WTC11 (cell line): Measurements from ENCODE around the gene IL17RD. TPM values are rescaled to one million over a fixed set of nuclear protein-coding genes. Genes with fewer than 3 reads are reported as not detected.

Source experiments
- ATAC-seq: fragments of 200-7000 bp; cut with Tn5 transposase; 2 replicates; pipeline ENCODE4 v1.10.0; 2021; ENCODE audit warnings: mild to moderate bottlenecking, moderate library complexity
- CTCF ChIA-PET: fragments of 300-600 bp; sonication (Branson Sonifier 250); formaldehyde crosslinking; loops from one replicate; lab custom pipeline; 2021; ENCODE audit warnings: antibody characterized with exemption; lab: Charles Lee
- POLR2A ChIA-PET: fragments of 350-600 bp; sonication (Branson Sonifier 250); formaldehyde crosslinking; loops from one replicate; lab custom pipeline; 2021; ENCODE audit warnings: antibody characterized with exemption; lab: Charles Lee
- DNase-seq: peaks from one replicate; pipeline ENCODE4 v3.0.0; 2021; ENCODE audit warnings: low spot score
- H3K27ac Mint-ChIP-seq: 2 replicates; pipeline ENCODE4 v1.8.0; 2021; ENCODE audit warnings: mixed read lengths
- H3K27me3 Mint-ChIP-seq: 2 replicates; pipeline ENCODE4 v1.8.0; 2021; ENCODE audit warnings: low read depth, mild to moderate bottlenecking, moderate library complexity, mixed read lengths
- H3K36me3 Mint-ChIP-seq: 2 replicates; pipeline ENCODE4 v1.8.0; 2021; ENCODE audit warnings: mixed read lengths
- H3K4me1 Mint-ChIP-seq: 2 replicates; pipeline ENCODE4 v1.8.0; 2022; ENCODE audit warnings: mixed read lengths
- H3K4me3 Mint-ChIP-seq: 2 replicates; pipeline ENCODE4 v1.8.0; 2021; ENCODE audit warnings: mild to moderate bottlenecking, moderate library complexity, mixed read lengths
- H3K9me3 Mint-ChIP-seq: 2 replicates; pipeline ENCODE4 v1.8.0; 2021; ENCODE audit warnings: mixed read lengths
- CBFB ChIP-seq: sonication (generic); formaldehyde crosslinking; IDR thresholded peaks from 2 replicates; pipeline ENCODE4 v1.8.1; 2022; ENCODE audit warnings: mild to moderate bottlenecking, low read depth, missing genetic modification reagents
- GABPB1 ChIP-seq: sonication (generic); formaldehyde crosslinking; IDR thresholded peaks from 2 replicates; pipeline ENCODE4 v1.8.1; 2023; ENCODE audit warnings: mild to moderate bottlenecking, missing genetic modification reagents
- JUN ChIP-seq: sonication (generic); formaldehyde crosslinking; IDR thresholded peaks from 2 replicates; pipeline ENCODE4 v1.8.0; 2023; ENCODE audit warnings: mild to moderate bottlenecking, missing genetic modification reagents
- MYBL2 ChIP-seq: sonication (generic); formaldehyde crosslinking; IDR thresholded peaks from 2 replicates; pipeline ENCODE4 v1.8.1; 2023; ENCODE audit warnings: mild to moderate bottlenecking, moderate library complexity, missing genetic modification reagents
- NFE2L1 ChIP-seq: sonication (generic); formaldehyde crosslinking; IDR thresholded peaks from 2 replicates; pipeline ENCODE4 v1.8.1; 2023; ENCODE audit warnings: missing genetic modification reagents
- NFYB ChIP-seq: sonication (generic); formaldehyde crosslinking; conservative IDR thresholded peaks from 2 replicates; pipeline ENCODE4 v1.8.0; 2022; ENCODE audit warnings: low read depth, missing genetic modification reagents
- NR1H2 ChIP-seq: sonication (generic); formaldehyde crosslinking; IDR thresholded peaks from 2 replicates; pipeline ENCODE4 v1.9.0; 2021; ENCODE audit warnings: mild to moderate bottlenecking, moderate library complexity, missing genetic modification reagents
- RORB ChIP-seq: fragments of 250-450 bp; sonication (Bioruptor Pico); IDR thresholded peaks from 2 replicates; pipeline ENCODE4 v1.9.0; 2021; ENCODE audit warnings: mild to moderate bottlenecking
- SP1 ChIP-seq: sonication (generic); formaldehyde crosslinking; conservative IDR thresholded peaks from 2 replicates; pipeline ENCODE4 v1.8.1; 2022; ENCODE audit warnings: missing genetic modification reagents
- TEAD1 ChIP-seq: sonication (generic); formaldehyde crosslinking; IDR thresholded peaks from 2 replicates; pipeline ENCODE4 v1.8.0; 2022; ENCODE audit warnings: mild to moderate bottlenecking, missing genetic modification reagents
- ZBTB21 ChIP-seq: sonication (generic); formaldehyde crosslinking; IDR thresholded peaks from 2 replicates; pipeline ENCODE4 v1.8.1; 2023; ENCODE audit warnings: mild to moderate bottlenecking, missing genetic modification reagents, borderline replicate concordance
- ZNF121 ChIP-seq: sonication (generic); formaldehyde crosslinking; IDR thresholded peaks from 2 replicates; pipeline ENCODE4 v1.8.0; 2023; ENCODE audit warnings: missing genetic modification reagents
- ZNF263 ChIP-seq: sonication (generic); formaldehyde crosslinking; IDR thresholded peaks from 2 replicates; pipeline ENCODE4 v1.8.1; 2022; ENCODE audit warnings: low read depth, mild to moderate bottlenecking, moderate library complexity, missing genetic modification reagents
- ZNF396 ChIP-seq: fragments of 250-450 bp; sonication (Bioruptor Pico); IDR thresholded peaks from 2 replicates; pipeline ENCODE4 v1.8.0; 2021; ENCODE audit warnings: mild to moderate bottlenecking, moderate library complexity, borderline replicate concordance
- total RNA-seq: library from RNA; stranded (reverse); gene quantifications from 3 replicates; pipeline ENCODE4 v1.2.3, GENCODE V29; 2021
- TF ChIP-seq, protein P1 (sequence below): fragments of 250-450 bp; sonication (Bioruptor Pico); IDR thresholded peaks from 2 replicates; pipeline ENCODE4 v1.8.0; 2021; ENCODE audit warnings: mild to moderate bottlenecking
- TF ChIP-seq, protein P2 (sequence below): sonication (generic); formaldehyde crosslinking; IDR thresholded peaks from 2 replicates; pipeline ENCODE4 v1.8.0; 2023; ENCODE audit warnings: missing genetic modification reagents, mild to moderate bottlenecking, borderline replicate concordance
- TF ChIP-seq, protein P3 (sequence below): sonication (generic); formaldehyde crosslinking; IDR thresholded peaks from 2 replicates; pipeline ENCODE4 v1.8.0; 2023; ENCODE audit warnings: missing genetic modification reagents

IL17RD gene
- total RNA-seq, 1 experiment from 2014 or later, result 72.9 TPM

DNA sequence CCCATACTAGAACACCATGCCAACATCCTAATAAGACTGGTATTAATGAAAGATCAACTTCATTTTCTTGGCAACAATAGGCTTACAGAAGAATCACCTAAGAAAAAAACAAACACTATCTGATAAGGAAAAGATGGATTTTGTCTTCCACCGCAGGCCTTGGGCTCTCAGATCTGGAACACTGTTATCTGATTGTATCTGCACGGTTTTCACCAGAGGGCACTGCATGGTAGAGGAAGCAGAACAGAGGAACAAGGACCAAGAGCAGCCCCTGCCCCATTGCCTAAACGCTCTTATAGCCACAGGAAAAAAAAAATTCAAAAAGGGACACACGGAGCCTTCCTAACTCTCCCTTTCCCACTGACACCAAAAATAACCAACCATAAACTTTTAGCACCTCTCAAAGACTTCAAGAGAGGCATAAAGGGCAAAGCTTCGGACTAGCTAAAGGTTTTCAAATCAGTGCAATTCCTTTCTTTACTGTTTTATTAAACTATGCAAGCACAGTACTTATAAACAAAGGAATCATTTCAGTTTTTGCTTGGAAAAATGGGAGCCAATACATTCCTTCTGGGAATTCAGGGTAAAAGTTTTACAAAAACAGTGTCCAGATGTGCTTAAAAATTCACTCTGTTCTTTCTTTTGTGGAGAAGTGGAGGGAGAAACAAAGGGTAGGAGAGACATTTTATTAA lies 23.3 kb downstream of the IL17RD start:
- DNase-seq, result no peak
- Mint-ChIP-seq H3K9me3 (no peaks in the 10 kb centered on the region), H3K27me3 (no peaks in the 10 kb centered on the region), H3K4me3 (peak overlapping the region; percentile 27)
- no peak for TF ChIP-seq GABPB1 (CRISPR knock-in tag)
- TF ChIP-seq, protein P1, sequence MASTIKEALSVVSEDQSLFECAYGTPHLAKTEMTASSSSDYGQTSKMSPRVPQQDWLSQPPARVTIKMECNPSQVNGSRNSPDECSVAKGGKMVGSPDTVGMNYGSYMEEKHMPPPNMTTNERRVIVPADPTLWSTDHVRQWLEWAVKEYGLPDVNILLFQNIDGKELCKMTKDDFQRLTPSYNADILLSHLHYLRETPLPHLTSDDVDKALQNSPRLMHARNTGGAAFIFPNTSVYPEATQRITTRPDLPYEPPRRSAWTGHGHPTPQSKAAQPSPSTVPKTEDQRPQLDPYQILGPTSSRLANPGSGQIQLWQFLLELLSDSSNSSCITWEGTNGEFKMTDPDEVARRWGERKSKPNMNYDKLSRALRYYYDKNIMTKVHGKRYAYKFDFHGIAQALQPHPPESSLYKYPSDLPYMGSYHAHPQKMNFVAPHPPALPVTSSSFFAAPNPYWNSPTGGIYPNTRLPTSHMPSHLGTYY (CRISPR knock-in tag), result no peak
- TF ChIP-seq, protein P2, sequence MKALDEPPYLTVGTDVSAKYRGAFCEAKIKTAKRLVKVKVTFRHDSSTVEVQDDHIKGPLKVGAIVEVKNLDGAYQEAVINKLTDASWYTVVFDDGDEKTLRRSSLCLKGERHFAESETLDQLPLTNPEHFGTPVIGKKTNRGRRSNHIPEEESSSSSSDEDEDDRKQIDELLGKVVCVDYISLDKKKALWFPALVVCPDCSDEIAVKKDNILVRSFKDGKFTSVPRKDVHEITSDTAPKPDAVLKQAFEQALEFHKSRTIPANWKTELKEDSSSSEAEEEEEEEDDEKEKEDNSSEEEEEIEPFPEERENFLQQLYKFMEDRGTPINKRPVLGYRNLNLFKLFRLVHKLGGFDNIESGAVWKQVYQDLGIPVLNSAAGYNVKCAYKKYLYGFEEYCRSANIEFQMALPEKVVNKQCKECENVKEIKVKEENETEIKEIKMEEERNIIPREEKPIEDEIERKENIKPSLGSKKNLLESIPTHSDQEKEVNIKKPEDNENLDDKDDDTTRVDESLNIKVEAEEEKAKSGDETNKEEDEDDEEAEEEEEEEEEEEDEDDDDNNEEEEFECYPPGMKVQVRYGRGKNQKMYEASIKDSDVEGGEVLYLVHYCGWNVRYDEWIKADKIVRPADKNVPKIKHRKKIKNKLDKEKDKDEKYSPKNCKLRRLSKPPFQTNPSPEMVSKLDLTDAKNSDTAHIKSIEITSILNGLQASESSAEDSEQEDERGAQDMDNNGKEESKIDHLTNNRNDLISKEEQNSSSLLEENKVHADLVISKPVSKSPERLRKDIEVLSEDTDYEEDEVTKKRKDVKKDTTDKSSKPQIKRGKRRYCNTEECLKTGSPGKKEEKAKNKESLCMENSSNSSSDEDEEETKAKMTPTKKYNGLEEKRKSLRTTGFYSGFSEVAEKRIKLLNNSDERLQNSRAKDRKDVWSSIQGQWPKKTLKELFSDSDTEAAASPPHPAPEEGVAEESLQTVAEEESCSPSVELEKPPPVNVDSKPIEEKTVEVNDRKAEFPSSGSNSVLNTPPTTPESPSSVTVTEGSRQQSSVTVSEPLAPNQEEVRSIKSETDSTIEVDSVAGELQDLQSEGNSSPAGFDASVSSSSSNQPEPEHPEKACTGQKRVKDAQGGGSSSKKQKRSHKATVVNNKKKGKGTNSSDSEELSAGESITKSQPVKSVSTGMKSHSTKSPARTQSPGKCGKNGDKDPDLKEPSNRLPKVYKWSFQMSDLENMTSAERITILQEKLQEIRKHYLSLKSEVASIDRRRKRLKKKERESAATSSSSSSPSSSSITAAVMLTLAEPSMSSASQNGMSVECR, result no peak
- TF ChIP-seq CBFB (CRISPR knock-in tag), result no peak
- no peak for TF ChIP-seq SP1 (CRISPR knock-in tag)
- no peak for TF ChIP-seq ZNF396 (CRISPR knock-in tag)
- no peak for TF ChIP-seq RORB (CRISPR knock-in tag)
- TF ChIP-seq TEAD1 (CRISPR knock-in tag), result no peak
- no peak for TF ChIP-seq ZBTB21
- TF ChIP-seq MYBL2 (CRISPR knock-in tag), result no peak
- TF ChIP-seq NFE2L1 (CRISPR knock-in tag), result no peak
- TF ChIP-seq ZNF263 (CRISPR knock-in tag), result no peak
- TF ChIP-seq, protein P3, sequence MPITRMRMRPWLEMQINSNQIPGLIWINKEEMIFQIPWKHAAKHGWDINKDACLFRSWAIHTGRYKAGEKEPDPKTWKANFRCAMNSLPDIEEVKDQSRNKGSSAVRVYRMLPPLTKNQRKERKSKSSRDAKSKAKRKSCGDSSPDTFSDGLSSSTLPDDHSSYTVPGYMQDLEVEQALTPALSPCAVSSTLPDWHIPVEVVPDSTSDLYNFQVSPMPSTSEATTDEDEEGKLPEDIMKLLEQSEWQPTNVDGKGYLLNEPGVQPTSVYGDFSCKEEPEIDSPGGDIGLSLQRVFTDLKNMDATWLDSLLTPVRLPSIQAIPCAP (CRISPR knock-in tag), result no peak
- TF ChIP-seq NFYB (CRISPR knock-in tag), result no peak
- TF ChIP-seq JUN (CRISPR knock-in tag), result no peak
- TF ChIP-seq, all 79 proteins: peak for 0
- peaks cover 69% of the 10 kb centered on the region for H3K4me1 Mint-ChIP-seq
- no peaks in the 10 kb centered on the region for H3K36me3 Mint-ChIP-seq
- ChIA-PET CTCF (interaction anchor here (0.6 to 2.1 kb wide), 5 partner anchors 11 to 878 kb away, joined by 3 to 8 read pairs (median 4); no protein-coding TSS in a partner anchor), POLR2A (interaction anchor here (1.4 kb wide), 1 partner anchor 11 kb away, joined by 4 read pairs; no protein-coding TSS in a partner anchor)
- peak overlapping the region; percentile 10; the same call in 1 of the 2 replicates for H3K27ac Mint-ChIP-seq
- ATAC-seq, result peak; percentile 46

DNA sequence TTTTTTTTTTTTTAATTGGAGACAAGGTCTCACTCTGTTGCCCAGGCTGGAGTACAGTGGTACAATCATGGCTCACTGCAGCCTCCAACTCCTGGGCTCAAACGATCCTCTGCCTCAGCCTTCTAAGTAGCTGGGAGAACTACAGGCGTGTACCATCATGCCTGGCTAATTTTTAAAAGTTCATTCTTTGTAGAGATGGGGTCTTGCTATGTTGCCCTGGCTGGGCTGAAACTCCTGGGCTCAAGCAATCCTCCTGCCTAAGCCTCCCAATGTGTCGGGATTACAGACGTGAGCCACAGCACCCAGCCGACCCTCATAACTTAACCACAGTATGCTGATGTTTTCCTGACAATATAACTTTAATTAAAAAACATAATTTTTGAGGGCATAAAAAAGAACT lies 24.3 kb downstream of the IL17RD start:
- TF ChIP-seq NR1H2 (CRISPR knock-in tag) (no peak), ZNF121 (CRISPR knock-in tag) (peak; percentile 98)
- Mint-ChIP-seq H3K4me3 (no peak overlapping the region), H3K4me1 (peaks cover 77% of the 10 kb centered on the region), H3K27ac (no peak overlapping the region), H3K9me3 (no peaks in the 10 kb centered on the region), H3K36me3 (no peaks in the 10 kb centered on the region), H3K27me3 (no peaks in the 10 kb centered on the region)
- DNase-seq (no peak), ATAC-seq (no peak)
- ChIA-PET POLR2A (interaction anchor here (1.4 kb wide), 1 partner anchor 10 kb away, joined by 4 read pairs; no protein-coding TSS in a partner anchor), CTCF (interaction anchor here (0.9 to 2.1 kb wide), 4 partner anchors 10 to 23 kb away, joined by 3 to 5 read pairs (median 4); no protein-coding TSS in a partner anchor)
